SU-DHL-6 (cell line): ENCODE measurements around the gene POLE.

Experiments
- H2AFZ ChIP-seq: fragments of 200-600 bp; sonication (generic); 2 replicates; pipeline ENCODE4 v1.6.1; 2014; ENCODE audit warnings: low read depth, mild to moderate bottlenecking, moderate library complexity, mixed read lengths, antibody characterized with exemption, low read length; ENCODE audit not compliant: severe bottlenecking
- H3F3A ChIP-seq: fragments of 200-600 bp; shearing (Covaris generic); 2 replicates; pipeline ENCODE4 v1.6.0; 2016; ENCODE audit warnings: antibody characterized with exemption, mild to moderate bottlenecking; ENCODE audit not compliant: insufficient read depth
- H3K27ac ChIP-seq: fragments of 200-600 bp; sonication (generic); 2 replicates; pipeline ENCODE4 v1.5.1; 2016; ENCODE audit warnings: low read depth, mild to moderate bottlenecking, low read length, moderate library complexity, mixed read lengths
- H3K27me3 ChIP-seq: fragments of 200-600 bp; sonication (generic), shearing (Covaris generic); 2 replicates; pipeline ENCODE4 v1.6.0; 2014; ENCODE audit warnings: mild to moderate bottlenecking, low read length
- H3K36me3 ChIP-seq: fragments of 200-600 bp; sonication (generic); 2 replicates; pipeline ENCODE4 v1.6.1; 2014; ENCODE audit warnings: mild to moderate bottlenecking, low read length, mixed read lengths
- H3K4me2 ChIP-seq: fragments of 300-600, 200-600 bp; shearing (Covaris generic), sonication (generic); 2 replicates; pipeline ENCODE4 v1.6.0; 2014; ENCODE audit warnings: low read length, low read depth, mild to moderate bottlenecking; ENCODE audit not compliant: poor library complexity, severe bottlenecking
- H3K4me3 ChIP-seq: fragments of 200-600 bp; sonication (generic); 2 replicates; pipeline ENCODE4 v1.5.1; 2014; ENCODE audit warnings: antibody characterized with exemption, low read length, mild to moderate bottlenecking, mixed read lengths; ENCODE audit not compliant: insufficient read depth, poor library complexity, severe bottlenecking
- H3K79me2 ChIP-seq: fragments of 200-600 bp; sonication (generic); 2 replicates; pipeline ENCODE4 v1.6.1; 2014; ENCODE audit warnings: mild to moderate bottlenecking, low read length, moderate library complexity; ENCODE audit not compliant: insufficient read depth
- H3K9ac ChIP-seq: fragments of 200-600 bp; sonication (generic); 2 replicates; pipeline ENCODE4 v1.7.0; 2014; ENCODE audit warnings: mild to moderate bottlenecking, low read length
- H3K9me2 ChIP-seq: fragments of 200-600 bp; sonication (generic); replicated peaks from 2 replicates; pipeline ENCODE4 v1.6.1; 2014; ENCODE audit warnings: low read length; ENCODE audit not compliant: insufficient read depth
- H3K9me3 ChIP-seq: fragments of 200-600 bp; sonication (generic); 2 replicates; pipeline ENCODE4 v1.6.1; 2014; ENCODE audit warnings: low read length, mixed read lengths; ENCODE audit not compliant: insufficient read depth
- H4K20me1 ChIP-seq: fragments of 200-600 bp; sonication (generic); 2 replicates; pipeline ENCODE4 v1.6.1; 2014; ENCODE audit warnings: low read depth, mild to moderate bottlenecking, antibody characterized with exemption, low read length, moderate library complexity, mixed read lengths
- EZH2phosphoT487 ChIP-seq: fragments of 200-600 bp; sonication (generic), shearing (Covaris generic); conservative IDR thresholded peaks from 2 replicates; pipeline ENCODE4 v1.6.1; 2018; ENCODE audit warnings: mild to moderate bottlenecking, antibody characterized with exemption, low read length, moderate library complexity, mixed read lengths
- TF ChIP-seq, protein P1 (sequence below): fragments of 200-600 bp; sonication (generic); IDR thresholded peaks from one replicate; pipeline ENCODE4 v1.5.1; 2017; ENCODE audit warnings: antibody characterized with exemption, mild to moderate bottlenecking, low read length, moderate library complexity; ENCODE audit not compliant: insufficient read depth, poor library complexity, severe bottlenecking

Gene POLE

DNA sequence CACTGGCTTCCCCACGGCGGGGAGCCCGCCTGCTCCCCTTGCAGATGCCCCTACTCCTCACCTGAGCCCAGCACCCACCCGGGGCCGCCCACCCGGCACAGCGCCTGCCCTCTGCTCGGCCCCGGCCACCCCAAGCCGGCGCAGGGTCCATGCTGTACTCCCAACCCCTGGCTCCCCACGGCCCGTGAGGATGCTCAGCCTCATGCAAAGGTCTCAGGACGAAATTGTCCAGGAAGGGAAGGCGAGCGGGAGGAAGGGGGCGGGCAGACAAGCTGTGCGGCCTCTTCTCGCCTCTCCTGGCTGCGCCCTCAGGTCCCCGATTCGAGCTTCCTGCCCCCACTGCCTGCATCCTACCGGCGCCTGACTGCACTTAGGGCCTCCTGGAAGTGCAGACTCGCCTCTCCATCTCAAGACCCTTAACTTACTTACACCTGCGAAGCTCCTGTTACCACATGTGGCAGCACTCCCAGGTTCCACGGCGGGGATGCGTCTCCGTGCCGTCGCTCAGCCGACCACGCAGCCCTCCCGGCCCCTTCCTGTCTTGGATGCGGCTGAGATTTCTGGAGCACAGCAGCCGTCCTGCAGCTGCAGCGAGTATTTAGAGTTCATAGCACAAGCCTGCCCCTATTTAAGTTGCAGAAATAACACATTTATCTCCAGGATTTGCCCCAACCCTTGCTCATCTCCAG lies 94.7 kb downstream of the POLE start:
- Histone ChIP-seq H3K36me3 (no peaks in the 10 kb centered on the region), H3K79me2 (no peaks in the 10 kb centered on the region), H3K4me3 (no peak overlapping the region), H3K9me2 (no peaks in the 10 kb centered on the region), H3K4me2 (no peak overlapping the region), H3F3A (peaks cover 5% of the 10 kb centered on the region), H2AFZ (no peak overlapping the region), H3K27me3 (0 out of 2 replicates have a peak, but pooled peaks cover 3% of the 10 kb centered on the region), H4K20me1 (no peaks in the 10 kb centered on the region), H3K9me3 (no peaks in the 10 kb centered on the region), H3K27ac (no peak overlapping the region), H3K9ac (no peak overlapping the region)
- TF ChIP-seq, protein P1, sequence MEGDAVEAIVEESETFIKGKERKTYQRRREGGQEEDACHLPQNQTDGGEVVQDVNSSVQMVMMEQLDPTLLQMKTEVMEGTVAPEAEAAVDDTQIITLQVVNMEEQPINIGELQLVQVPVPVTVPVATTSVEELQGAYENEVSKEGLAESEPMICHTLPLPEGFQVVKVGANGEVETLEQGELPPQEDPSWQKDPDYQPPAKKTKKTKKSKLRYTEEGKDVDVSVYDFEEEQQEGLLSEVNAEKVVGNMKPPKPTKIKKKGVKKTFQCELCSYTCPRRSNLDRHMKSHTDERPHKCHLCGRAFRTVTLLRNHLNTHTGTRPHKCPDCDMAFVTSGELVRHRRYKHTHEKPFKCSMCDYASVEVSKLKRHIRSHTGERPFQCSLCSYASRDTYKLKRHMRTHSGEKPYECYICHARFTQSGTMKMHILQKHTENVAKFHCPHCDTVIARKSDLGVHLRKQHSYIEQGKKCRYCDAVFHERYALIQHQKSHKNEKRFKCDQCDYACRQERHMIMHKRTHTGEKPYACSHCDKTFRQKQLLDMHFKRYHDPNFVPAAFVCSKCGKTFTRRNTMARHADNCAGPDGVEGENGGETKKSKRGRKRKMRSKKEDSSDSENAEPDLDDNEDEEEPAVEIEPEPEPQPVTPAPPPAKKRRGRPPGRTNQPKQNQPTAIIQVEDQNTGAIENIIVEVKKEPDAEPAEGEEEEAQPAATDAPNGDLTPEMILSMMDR = no peak
- no peak for TF ChIP-seq EZH2phosphoT487

DNA sequence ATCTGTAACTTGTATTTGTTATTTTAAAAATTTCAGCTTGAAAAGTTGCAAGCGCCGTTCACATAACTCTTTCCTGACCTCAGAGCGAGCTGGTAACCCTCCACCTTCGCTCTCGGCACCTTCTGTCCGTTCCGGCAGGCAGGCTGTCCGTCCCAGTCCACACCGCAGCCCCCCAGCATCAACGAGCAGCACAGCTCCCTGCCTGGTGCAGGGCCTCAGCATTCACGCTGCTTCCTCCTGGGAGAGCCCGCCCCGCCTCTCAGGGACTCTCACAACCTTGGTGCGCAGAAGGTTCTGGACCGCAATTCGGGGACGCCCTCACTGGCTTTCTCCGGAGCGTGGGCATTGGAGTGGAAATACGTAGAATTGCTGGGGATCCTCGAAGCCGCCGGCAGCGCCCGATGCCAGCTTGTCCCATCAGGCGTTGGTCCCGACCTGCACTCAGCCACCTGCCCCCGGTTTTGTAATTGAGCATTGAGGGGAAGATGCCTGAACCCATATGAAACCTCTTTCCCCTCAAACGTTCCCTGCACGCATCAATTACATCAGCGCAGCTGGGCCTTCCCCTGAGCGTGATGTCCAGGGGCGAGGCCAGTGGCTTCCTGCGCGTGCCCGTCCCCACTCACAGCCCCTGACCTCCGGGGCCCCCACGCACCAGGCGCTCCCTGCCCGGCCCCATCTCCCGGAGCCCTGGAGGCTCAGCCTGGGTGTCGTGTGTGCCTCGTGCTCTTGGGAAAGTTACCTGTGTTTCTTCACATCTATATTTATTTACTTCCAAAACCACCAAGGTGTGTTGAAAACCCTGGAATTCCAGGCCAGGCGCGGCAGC lies 95.8 kb downstream of the POLE start:
- TF ChIP-seq EZH2phosphoT487 = no peak
- TF ChIP-seq, protein P1 = no peak
- H3K9me3 ChIP-seq = no peaks in the 10 kb centered on the region
- H3K27ac ChIP-seq = no peak overlapping the region
- H4K20me1 ChIP-seq = no peaks in the 10 kb centered on the region
- no peaks in the 10 kb centered on the region for H3K27me3 ChIP-seq
- no peak overlapping the region for H3K4me2 ChIP-seq
- H3K36me3 ChIP-seq = no peaks in the 10 kb centered on the region
- H2AFZ ChIP-seq = no peak overlapping the region
- H3K9me2 ChIP-seq = no peaks in the 10 kb centered on the region
- no peak overlapping the region for H3K4me3 ChIP-seq
- H3K9ac ChIP-seq = no peak overlapping the region
- H3F3A ChIP-seq = no peaks in the 10 kb centered on the region
- H3K79me2 ChIP-seq = no peaks in the 10 kb centered on the region

DNA sequence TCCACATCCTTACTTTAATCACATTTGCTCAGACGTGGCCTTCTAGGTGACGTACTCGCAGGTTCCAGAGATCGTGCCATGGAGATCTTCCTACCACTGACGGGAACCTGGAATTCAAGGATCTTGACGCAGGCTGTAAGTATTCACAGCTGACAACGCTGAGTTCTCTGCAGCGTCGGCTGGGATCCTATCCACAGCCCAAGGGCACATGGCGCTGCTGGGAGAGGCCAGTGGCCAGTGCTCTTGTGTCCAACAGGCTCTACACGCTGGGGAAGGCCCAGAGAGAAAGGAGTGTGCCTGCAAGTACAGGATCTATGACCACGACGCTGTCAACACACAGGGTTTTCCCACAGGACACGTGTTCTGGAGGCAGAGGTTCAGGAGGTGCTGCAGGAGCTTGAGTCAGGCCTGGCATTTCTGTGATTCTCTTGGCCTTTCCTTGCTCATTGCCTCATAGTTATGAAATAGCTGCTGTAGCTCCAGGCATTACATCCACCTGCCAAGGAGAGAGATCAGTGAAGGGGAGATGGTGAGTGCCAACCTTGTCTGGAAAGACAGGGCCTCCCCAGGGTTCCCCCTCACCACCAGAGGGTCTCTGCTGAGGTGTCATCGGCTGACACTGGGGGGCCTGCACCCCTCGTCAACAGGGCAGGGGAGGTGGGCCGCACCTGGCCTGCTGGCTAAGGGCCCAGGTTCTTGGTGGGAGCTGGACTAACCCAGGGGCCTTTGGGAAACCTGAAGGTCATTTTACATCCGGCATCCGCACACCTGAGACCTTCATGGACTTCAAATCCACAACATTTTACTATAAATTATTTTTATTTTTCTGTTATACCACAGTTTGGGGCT lies 98.1 kb downstream of the POLE start:
- Histone ChIP-seq H2AFZ (no peak overlapping the region), H3K27me3 (no peaks in the 10 kb centered on the region)

More for the DNA sequence above, 98.1 kb downstream of the POLE start:
- TF ChIP-seq, protein P1 = no peak
- TF ChIP-seq EZH2phosphoT487 = no peak
- Histone ChIP-seq H3K36me3 (no peaks in the 10 kb centered on the region), H3K79me2 (no peaks in the 10 kb centered on the region), H3K9me3 (no peaks in the 10 kb centered on the region), H3K4me3 (no peak overlapping the region), H4K20me1 (no peaks in the 10 kb centered on the region), H3K27ac (no peak overlapping the region), H3F3A (no peaks in the 10 kb centered on the region; the same call in 1 of the 2 replicates), H3K4me2 (no peak overlapping the region), H3K9ac (no peak overlapping the region), H3K9me2 (no peaks in the 10 kb centered on the region)
